Testis (tissue), 3 donors: ENCODE data around the gene SMYD3. TPM values are rescaled to one million over a fixed set of nuclear protein-coding genes. Genes with fewer than 3 reads are reported as not detected.
"Not testable (repeated sequence)": the region's sequence is repeated elsewhere in the genome, so short reads cannot be mapped to it uniquely, and the experiment has no call there.

Experiments used
- DNase-seq: peaks from one replicate; pipeline ENCODE4 v3.0.0-alpha.2; 2019
- H3K27ac ChIP-seq, 2 donors: fragments of 200-600 bp; sonication (generic); one replicate each; pipeline ENCODE4 v1.5.1; 2019
- H3K27me3 ChIP-seq: fragments of 200-600 bp; sonication (generic); one replicate; pipeline ENCODE4 v1.5.1; 2019
- H3K36me3 ChIP-seq: fragments of 200-600 bp; sonication (generic); one replicate; pipeline ENCODE4 v1.5.1; 2017; ENCODE audit warnings: low read depth; ENCODE audit errors: missing control alignments
- H3K4me1 ChIP-seq: fragments of 200-600 bp; sonication (generic); one replicate; pipeline ENCODE4 v1.5.1; 2019
- H3K4me3 ChIP-seq, 2 donors: fragments of 200-600 bp; sonication (generic); one replicate each; pipeline ENCODE4 v1.5.1; 2017 to 2019
- H3K9me3 ChIP-seq: fragments of 200-600 bp; sonication (generic); one replicate; pipeline ENCODE4 v1.5.1; 2017
- POLR2A ChIP-seq: fragments of 450-650 bp; IDR thresholded peaks from one replicate; pipeline ENCODE4 v1.6.1; 2017; ENCODE audit warnings: antibody characterized with exemption, mild to moderate bottlenecking, moderate library complexity
- WGBS, 2 donors: methylation state at CpG; one replicate each; pipeline ENCODE4 v1.1.5; 2018; 5-methylcytosine and 5-hydroxymethylcytosine counted together
- intact Hi-C: fragments of 100-400 bp; cut with DNase I; formaldehyde crosslinking; loops from one replicate; pipeline ENCODE4 v1.15.1; 2023; ENCODE audit warnings: low total_unique reads
- polyA plus RNA-seq: library from polyadenylated mRNA; stranded (reverse); fragments of 350-450 nt; fragmentation: Illumina TruSeq; extraction: RNeasy Lipid Tissue Mini Kit (QIAGEN cat#74804); gene quantifications from one replicate; pipeline ENCODE4 v1.2.3, GENCODE V29; 2014; ENCODE audit warnings: low read depth, low replicate concordance; ENCODE audit not compliant: insufficient read depth
- total RNA-seq, 2 donors: library from RNA; depleted of rRNA; stranded (reverse); fragments of >200 nt; gene quantifications; one replicate each; pipeline ENCODE4 v1.2.3, GENCODE V29; 2016
- TF ChIP-seq, protein P1 (sequence below), 3 experiments: fragments of 450-650 bp in 2 of 3; fragments of 200-600 bp in 1 of 3; sonication (generic) in 1 of 3; IDR thresholded peaks; one replicate each; pipeline ENCODE4 v1.5.1; 2016 to 2019; ENCODE audit warnings: antibody characterized with exemption in 3 of 3, mild to moderate bottlenecking in 2 of 3, moderate library complexity in 1 of 3

Gene SMYD3
- total and polyA plus RNA-seq, 3 donors from 2014 or later = 23.0 to 38.8 (median 38.7) TPM

- intact Hi-C loops = no loop called here
- no peaks in the 10 kb centered on the region for H3K36me3 ChIP-seq
- H3K4me1 ChIP-seq = no peaks in the 10 kb centered on the region
- H3K27me3 ChIP-seq = no peaks in the 10 kb centered on the region
- WGBS, 2 donors = 91 to 94% methylated on average over 1 of the region's 1 CpG
- H3K9me3 ChIP-seq = no peaks in the 10 kb centered on the region
- no peak for DNase-seq
- no peak overlapping the region for H3K4me3 ChIP-seq
- no peak overlapping the region for H3K27ac ChIP-seq
- TF ChIP-seq, protein P1, sequence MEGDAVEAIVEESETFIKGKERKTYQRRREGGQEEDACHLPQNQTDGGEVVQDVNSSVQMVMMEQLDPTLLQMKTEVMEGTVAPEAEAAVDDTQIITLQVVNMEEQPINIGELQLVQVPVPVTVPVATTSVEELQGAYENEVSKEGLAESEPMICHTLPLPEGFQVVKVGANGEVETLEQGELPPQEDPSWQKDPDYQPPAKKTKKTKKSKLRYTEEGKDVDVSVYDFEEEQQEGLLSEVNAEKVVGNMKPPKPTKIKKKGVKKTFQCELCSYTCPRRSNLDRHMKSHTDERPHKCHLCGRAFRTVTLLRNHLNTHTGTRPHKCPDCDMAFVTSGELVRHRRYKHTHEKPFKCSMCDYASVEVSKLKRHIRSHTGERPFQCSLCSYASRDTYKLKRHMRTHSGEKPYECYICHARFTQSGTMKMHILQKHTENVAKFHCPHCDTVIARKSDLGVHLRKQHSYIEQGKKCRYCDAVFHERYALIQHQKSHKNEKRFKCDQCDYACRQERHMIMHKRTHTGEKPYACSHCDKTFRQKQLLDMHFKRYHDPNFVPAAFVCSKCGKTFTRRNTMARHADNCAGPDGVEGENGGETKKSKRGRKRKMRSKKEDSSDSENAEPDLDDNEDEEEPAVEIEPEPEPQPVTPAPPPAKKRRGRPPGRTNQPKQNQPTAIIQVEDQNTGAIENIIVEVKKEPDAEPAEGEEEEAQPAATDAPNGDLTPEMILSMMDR (IDR thresholded peaks at IDR 0.05) = no peak
- no peak for TF ChIP-seq POLR2A
These were observed 429.6 kb downstream of the SMYD3 start for GRCh38 chr1:246077476-246077875.

DNA sequence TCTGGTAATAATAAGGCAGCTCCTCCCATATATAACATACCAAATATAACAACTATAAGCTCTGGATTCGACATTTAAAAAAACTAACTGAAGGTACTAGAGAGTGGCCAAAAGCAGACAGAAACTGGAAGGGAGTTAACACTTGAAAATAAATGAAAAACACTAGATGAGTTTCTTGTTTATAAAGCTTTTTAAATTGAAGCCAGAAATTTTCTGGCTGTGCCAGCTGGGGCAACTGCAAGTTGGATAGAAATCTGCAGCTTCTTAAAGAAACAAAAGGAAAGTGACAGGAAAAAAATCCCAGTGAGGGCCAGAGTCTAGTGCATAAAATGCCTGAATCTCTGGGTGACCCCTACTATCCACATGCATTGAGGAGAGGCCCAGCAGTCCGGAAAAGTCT, 432.7 kb downstream of the SMYD3 start:
- Histone ChIP-seq H3K27ac (no peak overlapping the region), H3K4me3 (no peak overlapping the region), H3K9me3 (no peaks in the 10 kb centered on the region), H3K4me1 (no peaks in the 10 kb centered on the region), H3K27me3 (no peaks in the 10 kb centered on the region), H3K36me3 (no peaks in the 10 kb centered on the region)
- no peak for DNase-seq
- intact Hi-C loops = no loop called here
- 93 to 95% methylated on average over 2 of the region's 2 CpGs for WGBS, 2 donors
- TF ChIP-seq POLR2A = no peak
- TF ChIP-seq, protein P1 (IDR thresholded peaks at IDR 0.05) = no peak

DNA sequence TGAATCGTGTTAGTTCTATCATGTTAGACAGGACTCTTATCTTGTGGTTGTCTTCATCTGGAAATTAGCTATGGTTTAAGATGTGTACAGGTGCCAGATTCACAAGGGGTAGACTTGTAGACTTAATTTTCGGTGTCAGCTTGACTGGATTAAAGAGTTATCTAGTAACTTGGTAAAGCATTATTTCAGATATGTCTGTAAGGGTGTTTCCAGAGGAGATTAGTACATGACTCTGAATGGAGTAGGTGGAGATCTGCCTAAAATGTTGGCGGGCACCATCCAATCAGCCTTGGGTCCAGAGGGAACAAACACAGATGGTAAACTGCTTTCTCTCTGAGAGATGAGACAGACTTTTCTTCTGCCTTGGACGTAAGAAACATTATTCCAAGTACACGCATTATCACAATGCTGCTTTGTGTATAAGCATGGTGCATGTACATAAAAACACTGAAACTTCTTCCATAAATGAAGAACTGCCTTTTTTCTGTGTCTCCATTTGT, 434.6 kb downstream of the SMYD3 start:
- Histone ChIP-seq H3K27me3 (no peaks in the 10 kb centered on the region), H3K4me3 (no peak overlapping the region), H3K27ac (no peak overlapping the region), H3K36me3 (no peaks in the 10 kb centered on the region), H3K4me1 (no peaks in the 10 kb centered on the region), H3K9me3 (no peaks in the 10 kb centered on the region)
- TF ChIP-seq, protein P1 (IDR thresholded peaks at IDR 0.05) = no peak
- no peak for TF ChIP-seq POLR2A
- WGBS, 2 donors = 85 to 89% methylated on average over 5 of the region's 5 CpGs
- intact Hi-C loops = no loop called here
- DNase-seq = no peak

- WGBS, 2 donors = 52% methylated on average over 11 of the region's 15 CpGs; no CpG with 5 or more reads in 1 of the 2 donors
- H3K9me3 ChIP-seq, DNase-seq, intact Hi-C loops, H3K27ac ChIP-seq, H3K36me3 ChIP-seq, H3K4me1 ChIP-seq, H3K4me3 ChIP-seq, H3K27me3 ChIP-seq: not testable (repeated sequence)
These were observed 435.1 kb downstream of the SMYD3 start for GRCh38 chr1:246071981-246072380.

DNA sequence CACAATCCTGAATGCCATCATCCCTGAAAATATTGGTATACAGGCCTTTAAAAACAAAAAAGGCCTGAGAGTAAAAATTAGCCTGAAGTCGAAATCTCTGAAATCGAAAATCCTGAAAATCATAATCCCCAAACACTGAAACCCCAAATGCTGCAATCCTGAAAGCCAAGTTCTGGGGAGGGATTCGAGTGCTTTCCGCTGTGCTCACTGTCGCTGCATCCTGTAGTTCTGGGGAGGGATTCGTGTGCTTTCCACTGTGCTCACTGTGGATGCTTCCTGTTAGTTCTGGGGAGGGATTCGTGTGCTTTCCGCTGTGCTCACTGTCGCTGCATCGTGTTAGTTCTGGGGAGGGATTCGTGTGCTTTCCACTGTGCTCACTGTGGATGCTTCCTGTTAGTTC, 435.5 kb downstream of the SMYD3 start:
- H3K9me3 ChIP-seq, H3K36me3 ChIP-seq, intact Hi-C loops, DNase-seq, H3K27ac ChIP-seq, H3K4me1 ChIP-seq, H3K4me3 ChIP-seq, H3K27me3 ChIP-seq: not testable (repeated sequence)
- 69 to 80% methylated on average over 6 to 11 of the region's 11 CpGs for WGBS, 2 donors

GRCh38 chr1:246069581-246069980, 437.5 kb downstream of the SMYD3 start:
- no peaks in the 10 kb centered on the region for H3K36me3 ChIP-seq
- no peak for DNase-seq
- no peak overlapping the region for H3K27ac ChIP-seq
- TF ChIP-seq, protein P1 (IDR thresholded peaks at IDR 0.05) = no peak
- TF ChIP-seq POLR2A = no peak
- WGBS, 2 donors = 87% methylated on average over 6 of the region's 6 CpGs
- H3K4me1 ChIP-seq = no peaks in the 10 kb centered on the region
- no peak overlapping the region for H3K4me3 ChIP-seq
- no peaks in the 10 kb centered on the region for H3K9me3 ChIP-seq
- H3K27me3 ChIP-seq = no peaks in the 10 kb centered on the region
- intact Hi-C loops = no loop called here
